Breast epithelium (tissue), 3 donors: ENCODE results near the gene PRRC2C.

ENCODE experiments used
- CTCF ChIP-seq, 3 donors: fragments of 450-650 bp; IDR thresholded peaks; one replicate each; pipeline ENCODE4 v1.5.1; 2016 to 2017; ENCODE audit warnings: antibody characterized with exemption in 3 of 3, mild to moderate bottlenecking in 3 of 3, moderate library complexity in 3 of 3
- POLR2A ChIP-seq: fragments of 450-650 bp; IDR thresholded peaks from one replicate; pipeline ENCODE4 v1.6.1; 2016; ENCODE audit warnings: antibody characterized with exemption, mild to moderate bottlenecking, moderate library complexity

- TF ChIP-seq POLR2A = no peak
- TF ChIP-seq CTCF (IDR thresholded peaks at IDR 0.05) = no peak
These were observed 46.9 kb upstream of the PRRC2C start for GRCh38 chr1:171438441-171438840.
